Ascending aorta (tissue), 2 donors: ENCODE data around the gene NECAB3. TPM values are rescaled to one million over a fixed set of nuclear protein-coding genes. Genes with fewer than 3 reads are reported as not detected.
"Not testable (repeated sequence)": the region's sequence is repeated elsewhere in the genome, so short reads cannot be mapped to it uniquely, and the experiment has no call there.

Source experiments
- DNase-seq, 2 donors: peaks; one replicate each; pipeline ENCODE4 v3.0.0-alpha.2; 2019; ENCODE audit warnings: low spot score in 2 of 2
- H3K27ac ChIP-seq, 2 donors: fragments of 200-600 bp; sonication (generic); one replicate each; pipeline ENCODE4 v1.5.1; 2016 to 2017; ENCODE audit warnings: mild to moderate bottlenecking in 1 of 2
- H3K27me3 ChIP-seq: fragments of 200-600 bp; sonication (generic); one replicate; pipeline ENCODE4 v1.5.1; 2017
- H3K36me3 ChIP-seq, 2 donors: fragments of 200-600 bp; sonication (generic); one replicate each; pipeline ENCODE4 v1.5.1; 2016
- H3K4me1 ChIP-seq, 2 donors: fragments of 200-600 bp; sonication (generic); one replicate each; pipeline ENCODE4 v1.5.1; 2016 to 2017; ENCODE audit warnings: mild to moderate bottlenecking in 1 of 2
- H3K4me3 ChIP-seq, 2 donors: fragments of 200-600 bp; sonication (generic); one replicate each; pipeline ENCODE4 v1.5.1; 2016 to 2017; ENCODE audit warnings: mild to moderate bottlenecking in 1 of 2
- H3K9me3 ChIP-seq, 2 donors: fragments of 200-600 bp; sonication (generic); one replicate each; pipeline ENCODE4 v1.5.1; 2016
- intact Hi-C: fragments of 100-400 bp; cut with DNase I; formaldehyde crosslinking; loops from one replicate; pipeline ENCODE4 v1.15.1; 2023
- total RNA-seq: library from RNA; depleted of rRNA; stranded (reverse); fragments of >200 nt; gene quantifications from one replicate; pipeline ENCODE4 v1.1.0, GENCODE V29; 2016
- TF ChIP-seq, protein P1 (sequence below), 3 experiments: fragments of 200-600 bp in 2 of 3; fragments of 450-650 bp in 1 of 3; sonication (generic) in 2 of 3; IDR thresholded peaks; one replicate each; pipeline ENCODE4 v1.5.1; 2016 to 2019; ENCODE audit warnings: antibody characterized with exemption in 3 of 3, mild to moderate bottlenecking in 1 of 3, moderate library complexity in 1 of 3

NECAB3 gene
- total RNA-seq, 1 donor from 2014 or later, result 21.3 TPM

DNA sequence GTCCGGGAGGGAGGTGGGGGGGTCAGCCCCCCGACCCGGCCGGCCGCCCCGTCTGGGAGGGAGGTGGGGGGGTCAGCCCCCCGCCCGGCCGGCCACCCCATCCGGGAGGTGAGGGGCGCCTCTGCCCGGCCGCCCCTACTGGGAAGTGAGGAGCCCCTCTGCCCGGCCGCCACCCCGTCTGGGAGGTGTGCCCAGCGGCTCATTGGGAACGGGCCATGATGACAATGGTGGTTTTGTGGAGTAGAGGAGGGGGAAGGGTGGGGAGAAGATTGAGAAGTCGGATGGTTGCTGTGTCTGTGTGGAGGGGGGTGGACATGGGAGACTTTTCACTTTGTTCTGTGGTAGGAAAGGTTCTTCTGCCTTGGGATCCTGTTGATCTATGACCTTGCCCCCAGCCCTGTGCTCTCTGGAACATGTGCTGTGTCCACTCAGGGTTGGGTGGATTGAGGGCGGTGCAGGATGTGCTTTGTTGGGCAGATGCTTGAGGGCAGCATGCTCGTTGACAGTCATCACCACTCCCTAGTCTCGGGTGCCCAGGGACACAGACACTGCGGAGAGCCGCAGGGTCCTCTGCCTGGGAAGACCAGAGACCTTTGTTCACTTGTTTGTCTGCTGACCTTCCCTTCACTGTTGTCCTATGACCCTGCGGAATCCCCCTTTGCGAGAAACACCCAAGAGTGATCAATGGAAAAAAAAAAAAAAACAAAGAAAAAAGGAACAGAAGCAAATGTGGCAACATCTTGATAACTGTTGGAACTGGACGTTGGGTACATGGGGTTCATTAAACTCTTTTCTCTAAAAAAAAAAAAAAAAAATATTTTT lies 27.6 kb upstream of the NECAB3 start:
- no peaks in the 10 kb centered on the region for H3K27me3 ChIP-seq
- H3K27ac ChIP-seq, result no peak overlapping the region
- intact Hi-C loops, result no loop called here
- H3K9me3 ChIP-seq, result no peaks in the 10 kb centered on the region
- H3K4me1 ChIP-seq, result peaks cover 0 to 2% of the 10 kb centered on the region in 2 donors
- no peak overlapping the region for H3K4me3 ChIP-seq
- TF ChIP-seq, protein P1, sequence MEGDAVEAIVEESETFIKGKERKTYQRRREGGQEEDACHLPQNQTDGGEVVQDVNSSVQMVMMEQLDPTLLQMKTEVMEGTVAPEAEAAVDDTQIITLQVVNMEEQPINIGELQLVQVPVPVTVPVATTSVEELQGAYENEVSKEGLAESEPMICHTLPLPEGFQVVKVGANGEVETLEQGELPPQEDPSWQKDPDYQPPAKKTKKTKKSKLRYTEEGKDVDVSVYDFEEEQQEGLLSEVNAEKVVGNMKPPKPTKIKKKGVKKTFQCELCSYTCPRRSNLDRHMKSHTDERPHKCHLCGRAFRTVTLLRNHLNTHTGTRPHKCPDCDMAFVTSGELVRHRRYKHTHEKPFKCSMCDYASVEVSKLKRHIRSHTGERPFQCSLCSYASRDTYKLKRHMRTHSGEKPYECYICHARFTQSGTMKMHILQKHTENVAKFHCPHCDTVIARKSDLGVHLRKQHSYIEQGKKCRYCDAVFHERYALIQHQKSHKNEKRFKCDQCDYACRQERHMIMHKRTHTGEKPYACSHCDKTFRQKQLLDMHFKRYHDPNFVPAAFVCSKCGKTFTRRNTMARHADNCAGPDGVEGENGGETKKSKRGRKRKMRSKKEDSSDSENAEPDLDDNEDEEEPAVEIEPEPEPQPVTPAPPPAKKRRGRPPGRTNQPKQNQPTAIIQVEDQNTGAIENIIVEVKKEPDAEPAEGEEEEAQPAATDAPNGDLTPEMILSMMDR (IDR thresholded peaks at IDR 0.05), result no peak
- DNase-seq, result no peak
- peaks cover 0 to 9% of the 10 kb centered on the region in 2 donors for H3K36me3 ChIP-seq

DNA sequence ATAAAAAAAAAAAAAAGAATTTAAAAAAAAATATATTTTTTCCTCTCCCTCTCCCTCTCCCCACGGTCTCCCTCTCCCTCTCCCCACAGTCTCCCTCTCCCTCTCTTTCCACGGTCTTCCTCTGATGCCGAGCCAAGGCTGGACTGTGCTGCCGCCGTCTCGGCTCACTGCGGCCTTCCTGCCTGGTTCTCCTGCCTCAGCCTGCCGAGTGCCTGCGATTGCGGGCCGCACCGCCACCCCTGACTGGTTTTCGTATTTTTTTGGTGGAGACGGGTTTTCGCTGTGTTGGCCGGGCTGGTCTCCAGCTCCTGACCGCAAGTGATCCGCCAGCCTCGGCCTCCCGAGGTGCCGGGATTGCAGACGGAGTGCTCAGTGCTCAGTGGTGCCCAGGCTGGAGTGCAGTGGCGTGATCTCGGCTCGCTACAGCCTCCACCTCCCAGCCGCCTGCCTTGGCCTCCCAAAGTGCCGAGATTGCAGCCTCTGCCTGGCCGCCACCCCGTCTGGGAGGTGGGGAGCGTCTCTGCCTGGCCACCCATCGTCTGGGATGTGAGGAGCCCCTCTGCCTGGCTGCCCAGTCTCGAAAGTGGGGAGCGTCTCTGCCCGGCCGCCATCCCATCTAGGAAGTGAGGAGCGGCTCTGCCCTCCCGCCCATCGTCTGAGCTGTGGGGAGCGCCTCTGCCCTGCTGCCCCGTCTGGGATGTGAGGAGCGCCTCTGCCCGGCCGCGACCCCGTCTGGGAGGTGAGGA lies 26.6 kb upstream of the NECAB3 start:
- H3K36me3 ChIP-seq, intact Hi-C loops, H3K4me1 ChIP-seq, H3K4me3 ChIP-seq, H3K9me3 ChIP-seq, H3K27me3 ChIP-seq, H3K27ac ChIP-seq, DNase-seq: not testable (repeated sequence)

DNA sequence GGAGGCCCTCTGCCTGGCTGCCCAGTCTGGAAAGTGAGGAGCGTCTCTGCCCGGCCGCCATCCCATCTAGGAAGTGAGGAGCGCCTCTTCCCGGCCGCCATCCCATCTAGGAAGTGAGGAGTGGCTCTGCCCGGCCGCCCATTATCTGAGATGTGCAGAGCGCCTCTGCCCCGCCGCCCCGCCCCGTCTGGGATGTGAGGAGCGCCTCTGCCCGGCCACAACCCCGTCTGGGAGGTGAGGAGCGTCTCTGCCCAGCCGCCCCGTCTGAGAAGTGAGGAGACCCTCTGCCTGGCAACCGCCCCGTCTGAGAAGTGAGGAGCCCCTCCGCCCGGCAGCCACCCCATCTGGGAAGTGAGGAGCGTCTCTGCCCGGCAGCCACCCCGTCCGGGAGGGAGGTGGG lies 24.7 kb upstream of the NECAB3 start:
- intact Hi-C loops, H3K4me3 ChIP-seq, H3K36me3 ChIP-seq: not testable (repeated sequence)

DNA sequence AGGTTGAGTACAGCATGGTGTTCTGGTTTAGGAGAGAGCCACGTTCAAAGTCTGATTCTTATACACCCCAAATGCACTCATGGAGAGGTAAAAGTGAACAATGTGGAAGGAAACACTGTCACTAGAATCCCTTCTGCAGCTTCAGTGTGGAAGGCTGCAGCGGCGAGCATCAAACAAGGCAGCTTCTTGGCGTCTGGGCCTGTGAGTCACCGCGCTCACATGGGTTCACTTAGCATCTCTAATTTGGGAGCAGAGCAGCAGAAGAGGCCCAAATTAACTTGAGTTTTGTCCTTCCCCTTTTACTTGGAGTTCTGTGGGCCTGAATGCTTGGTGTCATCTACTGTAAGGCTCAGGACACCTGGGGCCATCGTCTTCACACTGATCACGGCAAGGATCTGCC lies 22.9 kb upstream of the NECAB3 start:
- peak in 1 of 2 donors; percentile 86 for DNase-seq

More for the DNA sequence above, 24.7 kb upstream of the NECAB3 start:
- H3K9me3 ChIP-seq, H3K27me3 ChIP-seq, DNase-seq, H3K27ac ChIP-seq: not testable (repeated sequence)
- H3K4me1 ChIP-seq, result peaks cover 7 to 21% of the 10 kb centered on the region in 2 donors

DNA sequence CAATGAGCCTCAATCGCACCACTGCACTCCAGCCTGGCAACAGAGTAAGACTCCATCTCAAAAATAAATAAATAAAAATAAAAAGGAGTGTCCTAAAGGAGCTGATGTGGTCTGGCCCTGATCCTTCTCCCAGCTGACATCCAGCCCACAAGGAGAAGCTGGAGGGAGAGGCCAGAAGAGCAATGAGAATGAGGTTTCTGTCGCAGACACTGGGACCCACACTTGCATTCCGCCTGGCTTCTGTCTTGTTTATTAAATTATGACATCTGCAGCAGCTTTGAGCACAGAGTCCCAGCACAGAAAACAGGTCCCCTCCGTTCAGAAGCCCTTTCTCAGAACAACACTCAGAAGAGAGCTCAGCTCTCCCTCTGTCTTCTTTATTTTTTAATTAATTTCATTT lies 22.2 kb upstream of the NECAB3 start:
- intact Hi-C loops, result no loop called here
- Histone ChIP-seq H3K27me3 (no peaks in the 10 kb centered on the region), H3K36me3 (no peaks in the 10 kb centered on the region), H3K4me3 (no peak overlapping the region), H3K9me3 (no peaks in the 10 kb centered on the region), H3K4me1 (peaks cover 11 to 25% of the 10 kb centered on the region in 2 donors), H3K27ac (peak overlapping the region in 1 of 2 donors; percentile 77)
- TF ChIP-seq, protein P1 (IDR thresholded peaks at IDR 0.05), result no peak
- DNase-seq, result no peak

More for the DNA sequence above, 22.9 kb upstream of the NECAB3 start:
- no peaks in the 10 kb centered on the region for H3K9me3 ChIP-seq
- H3K27me3 ChIP-seq, result no peaks in the 10 kb centered on the region
- intact Hi-C loops, result no loop called here
- H3K4me1 ChIP-seq, result peaks cover 11 to 25% of the 10 kb centered on the region in 2 donors
- TF ChIP-seq, protein P1 (IDR thresholded peaks at IDR 0.05), result no peak
- no peak overlapping the region for H3K4me3 ChIP-seq
- no peaks in the 10 kb centered on the region for H3K36me3 ChIP-seq
- H3K27ac ChIP-seq, result peak overlapping the region in 1 of 2 donors; percentile 77

DNA sequence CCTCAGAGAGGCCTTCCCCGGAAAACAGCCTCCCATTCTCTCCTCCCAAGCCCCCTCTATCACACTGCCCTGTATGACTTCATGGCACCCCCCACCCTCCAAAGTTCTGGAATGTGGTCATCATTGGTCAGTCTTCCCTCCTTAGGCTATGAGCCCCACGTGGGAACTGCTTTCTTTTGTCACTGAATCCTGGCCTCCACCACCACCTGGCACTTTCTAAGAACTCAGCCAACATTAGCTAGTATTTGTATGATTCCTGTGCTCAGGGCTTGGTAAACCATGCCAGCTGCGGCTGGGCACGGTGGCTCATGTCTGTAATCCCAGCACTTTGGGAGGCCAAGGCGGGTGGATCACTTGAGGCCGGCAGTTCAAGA lies 20.4 kb upstream of the NECAB3 start:
- Histone ChIP-seq H3K27ac (peak overlapping the region; percentile 90 to 93), H3K27me3 (no peaks in the 10 kb centered on the region), H3K36me3 (no peaks in the 10 kb centered on the region), H3K4me1 (peaks cover 11 to 25% of the 10 kb centered on the region in 2 donors), H3K9me3 (no peaks in the 10 kb centered on the region), H3K4me3 (no peak overlapping the region)
- intact Hi-C loops, result no loop called here
- TF ChIP-seq, protein P1 (IDR thresholded peaks at IDR 0.05), result no peak
- DNase-seq, result no peak
